IPS-18c (cell line): Measurements from ENCODE around the gene GOLT1A.
"Not testable (repeated sequence)": the region's sequence is repeated elsewhere in the genome, so short reads cannot be mapped to it uniquely, and the experiment has no call there.

Source experiments
- H3K4me3 ChIP-seq: 2 replicates; pipeline ENCODE4 v1.7.0; 2013; ENCODE audit warnings: low read depth, mild to moderate bottlenecking, low read length, moderate library complexity; ENCODE audit not compliant: insufficient read depth
- H3K9me3 ChIP-seq: one replicate; pipeline ENCODE4 v1.6.1; 2013; ENCODE audit warnings: mild to moderate bottlenecking, low read length, moderate library complexity; ENCODE audit not compliant: control insufficient read depth, insufficient read depth

GOLT1A gene

GRCh38 chr1:204251926-204252689 lies 38.3 kb upstream of the GOLT1A start:
- no peaks in the 10 kb centered on the region for H3K9me3 ChIP-seq
- H3K4me3 ChIP-seq, result no peak overlapping the region

- Histone ChIP-seq H3K4me3 (no peak overlapping the region), H3K9me3 (no peaks in the 10 kb centered on the region)
Observed at GRCh38 chr1:204251286-204251685, 37.5 kb upstream of the GOLT1A start.

DNA sequence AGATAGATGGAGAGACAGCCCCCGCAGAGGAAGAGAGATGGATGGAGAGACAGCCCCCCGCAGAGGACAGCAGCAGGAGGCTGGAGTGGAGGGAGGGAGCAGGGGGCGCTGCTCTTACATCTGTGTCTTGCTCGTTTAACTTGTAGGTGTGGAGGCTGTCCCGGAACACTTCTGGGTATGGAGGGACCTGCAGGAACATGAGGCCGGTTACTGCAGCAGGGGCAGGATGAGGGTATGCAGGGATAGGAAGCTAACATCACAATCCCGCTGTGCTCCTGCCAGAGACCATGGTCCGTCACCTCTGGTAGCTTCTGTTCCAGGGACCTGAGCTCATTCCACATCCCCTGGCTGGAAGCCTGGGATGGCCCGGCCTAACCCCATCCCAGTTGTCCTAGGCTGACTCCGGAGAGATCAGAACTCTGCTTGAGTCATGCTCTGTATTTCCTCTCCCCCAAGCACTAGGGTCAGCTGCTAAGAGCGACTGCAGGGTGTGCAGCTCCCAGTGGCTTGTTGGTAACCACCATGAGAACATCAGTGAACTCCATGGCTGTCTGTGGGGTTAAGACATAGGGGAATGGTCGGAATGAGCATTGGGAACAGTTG lies 36.7 kb upstream of the GOLT1A start:
- Histone ChIP-seq H3K4me3 (no peak overlapping the region), H3K9me3 (no peaks in the 10 kb centered on the region)

GRCh38 chr1:204249736-204250427 lies 36.1 kb upstream of the GOLT1A start:
- no peak overlapping the region for H3K4me3 ChIP-seq
- H3K9me3 ChIP-seq, result no peaks in the 10 kb centered on the region

GRCh38 chr1:204248954-204249353 lies 35.2 kb upstream of the GOLT1A start:
- Histone ChIP-seq H3K4me3 (no peak overlapping the region), H3K9me3 (no peaks in the 10 kb centered on the region)

GRCh38 chr1:204246876-204247275 lies 33.1 kb upstream of the GOLT1A start:
- Histone ChIP-seq H3K4me3 (no peak overlapping the region), H3K9me3 (no peaks in the 10 kb centered on the region)

- H3K9me3 ChIP-seq, result no peaks in the 10 kb centered on the region
Observed at GRCh38 chr1:204242920-204243319, 29.1 kb upstream of the GOLT1A start.

DNA sequence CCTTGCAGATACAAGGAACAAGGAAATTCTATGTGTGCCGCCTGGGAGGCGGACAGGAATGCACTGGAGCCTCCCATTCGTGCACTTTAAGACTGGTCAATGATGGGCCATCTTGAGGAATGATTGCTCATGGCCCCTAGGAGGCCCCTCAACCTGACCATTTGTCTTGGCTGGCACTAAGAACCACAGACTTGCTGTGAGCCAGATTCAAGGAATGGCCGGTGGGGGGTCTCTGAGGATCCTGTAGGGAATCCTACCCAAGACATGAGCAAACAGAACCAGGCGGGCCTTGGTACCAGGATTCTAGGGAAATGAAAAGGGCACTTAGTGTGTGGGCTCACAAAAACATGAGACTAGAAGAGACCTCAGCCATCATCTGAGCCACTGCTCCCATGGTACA lies 28.1 kb upstream of the GOLT1A start:
- peaks cover under 1% of the 10 kb centered on the region for H3K9me3 ChIP-seq
- H3K4me3 ChIP-seq, result no peak overlapping the region

More at GRCh38 chr1:204242920-204243319, 29.1 kb upstream of the GOLT1A start:
- H3K4me3 ChIP-seq, result no peak overlapping the region

DNA sequence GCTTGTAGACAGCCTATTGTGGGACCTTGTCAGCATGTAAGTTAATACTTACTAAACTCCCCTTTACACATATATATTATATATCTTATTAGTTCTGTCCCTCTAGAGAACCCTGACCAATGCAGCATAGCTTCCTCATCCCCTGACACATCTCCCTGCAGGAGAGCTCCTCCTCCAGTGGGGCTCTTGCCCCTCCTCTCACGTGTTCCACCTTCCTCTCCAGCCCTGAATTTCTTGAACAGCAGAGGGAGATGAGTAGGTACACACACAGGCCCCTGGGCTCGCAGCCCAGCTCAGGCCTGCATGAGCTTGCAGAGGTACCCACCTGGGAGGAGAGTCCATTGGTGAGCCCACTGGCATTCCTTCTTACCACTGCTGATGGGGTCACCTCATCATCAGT lies 27.3 kb upstream of the GOLT1A start:
- Histone ChIP-seq H3K9me3 (peaks cover 3% of the 10 kb centered on the region), H3K4me3 (no peak overlapping the region)

DNA sequence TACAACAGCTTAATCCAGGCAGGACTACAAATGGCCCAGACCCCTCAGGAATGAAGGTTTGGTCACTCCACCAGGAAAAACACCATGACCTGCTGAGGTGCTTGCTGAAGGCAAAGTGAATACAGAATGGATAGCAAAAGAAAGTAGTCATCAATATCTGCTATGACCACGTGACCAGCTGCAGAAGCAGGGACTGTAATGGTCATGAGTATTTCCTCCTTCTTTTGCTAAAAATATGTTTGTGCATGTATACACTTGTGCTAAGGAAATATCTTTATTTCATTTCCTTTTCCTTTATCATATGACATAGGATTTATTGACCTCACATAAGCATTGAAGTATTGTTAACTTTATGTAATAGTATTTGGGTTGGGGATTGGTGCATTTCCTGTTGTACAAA lies 26.4 kb upstream of the GOLT1A start:
- Histone ChIP-seq H3K4me3 (no peak overlapping the region), H3K9me3 (peaks cover 3% of the 10 kb centered on the region)

GRCh38 chr1:204239401-204239800 lies 25.6 kb upstream of the GOLT1A start:
- H3K9me3 ChIP-seq, H3K4me3 ChIP-seq: not testable (repeated sequence)

- not testable (repeated sequence) for H3K9me3 ChIP-seq, H3K4me3 ChIP-seq
Observed at GRCh38 chr1:204238520-204238919, 24.7 kb upstream of the GOLT1A start.

DNA sequence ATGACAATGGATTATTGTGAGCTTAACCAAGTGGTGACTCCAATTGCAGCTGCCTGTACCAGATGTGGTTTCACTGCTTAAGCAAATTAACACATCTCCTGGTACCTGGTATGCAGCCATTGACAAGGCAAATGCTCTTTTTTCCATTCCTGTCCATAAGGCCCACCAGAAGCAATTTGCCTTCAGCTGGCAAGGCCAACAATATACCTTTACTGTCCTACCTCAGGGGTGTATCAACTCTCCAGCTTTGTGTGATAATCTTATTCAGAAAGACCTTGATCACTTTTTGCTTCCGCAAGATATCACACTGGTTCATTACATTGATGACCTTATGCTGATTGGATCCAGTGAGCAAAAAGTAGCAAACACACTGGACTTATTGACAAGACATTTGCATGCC lies 23.7 kb upstream of the GOLT1A start:
- not testable (repeated sequence) for H3K4me3 ChIP-seq, H3K9me3 ChIP-seq

- Histone ChIP-seq H3K4me3 (no peak overlapping the region), H3K9me3 (peaks cover 3% of the 10 kb centered on the region)
Observed at GRCh38 chr1:204232526-204232925, 18.7 kb upstream of the GOLT1A start.

DNA sequence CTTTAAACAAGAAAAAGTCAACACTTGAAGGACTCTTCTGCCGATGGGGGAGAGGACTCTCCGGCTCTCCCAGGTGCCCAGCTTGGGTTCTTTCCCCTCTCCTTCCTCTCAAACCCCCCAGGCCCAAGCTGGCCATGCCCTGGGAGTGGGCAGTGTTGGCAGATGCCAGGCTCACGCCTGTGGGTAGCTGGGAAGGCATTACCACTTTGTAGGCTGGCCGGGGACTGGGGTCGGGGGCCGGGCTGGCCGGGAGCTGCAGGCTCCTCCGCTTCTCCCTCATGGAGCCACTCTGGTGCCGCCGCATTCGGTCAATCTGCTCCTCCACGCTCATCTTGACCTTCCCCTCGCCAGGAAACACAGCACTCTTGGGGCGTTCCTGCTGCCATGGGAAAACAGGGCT lies 16.4 kb upstream of the GOLT1A start:
- no peaks in the 10 kb centered on the region for H3K9me3 ChIP-seq
- H3K4me3 ChIP-seq, result no peak overlapping the region

DNA sequence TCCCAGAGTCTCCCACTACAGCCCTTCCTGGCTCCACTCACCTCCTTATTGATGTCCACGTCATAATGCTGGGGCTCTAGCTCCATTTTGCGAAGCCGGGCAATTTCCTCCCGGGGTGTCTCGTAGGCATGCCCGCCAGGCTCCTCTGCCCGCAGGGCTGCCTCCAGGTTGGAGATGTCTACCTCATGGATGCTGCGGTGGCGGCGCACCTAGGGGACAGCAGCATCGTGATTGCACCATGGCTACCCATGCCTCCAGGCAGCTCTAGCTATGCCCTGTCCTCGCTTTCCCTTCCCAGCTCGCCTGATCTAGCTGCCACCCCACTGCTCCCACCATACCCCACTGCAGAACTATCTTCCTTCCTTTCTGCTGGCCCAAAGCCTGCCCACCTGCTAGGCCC lies 15.1 kb upstream of the GOLT1A start:
- no peaks in the 10 kb centered on the region for H3K9me3 ChIP-seq
- no peak overlapping the region for H3K4me3 ChIP-seq

- no peaks in the 10 kb centered on the region for H3K9me3 ChIP-seq
- no peak overlapping the region for H3K4me3 ChIP-seq
Observed at GRCh38 chr1:204227996-204228785, 14.4 kb upstream of the GOLT1A start.
